Natural killer cell (primary cell): ENCODE measurements around the gene TEKTIP1. TPM values are rescaled to one million over a fixed set of nuclear protein-coding genes. Genes with fewer than 3 reads are reported as not detected.
A peak's percentile ranks its signal among the peaks of the same experiment; 100 is the strongest.

Experiments
- ATAC-seq, 3 donors: fragments of 150-1000 bp in 2 of 3; fragments of 200-7000 bp in 1 of 3; cut with Tn5 transposase; 1 replicate in 1 of 3; 2 replicates in 2 of 3; pipeline ENCODE4 v1.10.0; 2021; ENCODE audit warnings: mild to moderate bottlenecking in 2 of 3, moderate library complexity in 2 of 3
- DNase-seq, 2 donors: peaks; one replicate each; pipeline versions ENCODE4 v3.0.0 to v3.0.0-alpha.2; 2013 to 2021; ENCODE audit warnings: mixed read lengths in 1 of 2
- H3K27ac ChIP-seq: one replicate; pipeline ENCODE4 v1.5.1; 2013; ENCODE audit warnings: mild to moderate bottlenecking, low read length
- H3K27me3 ChIP-seq: one replicate; pipeline ENCODE4 v1.6.1; 2013; ENCODE audit warnings: low read length; ENCODE audit not compliant: control insufficient read depth, insufficient read depth
- H3K36me3 ChIP-seq: one replicate; pipeline ENCODE4 v1.6.1; 2013; ENCODE audit warnings: low read length; ENCODE audit not compliant: control insufficient read depth, insufficient read depth
- H3K4me1 ChIP-seq: one replicate; pipeline ENCODE4 v1.6.1; 2013; ENCODE audit warnings: low read length; ENCODE audit not compliant: control insufficient read depth, insufficient read depth
- H3K4me3 ChIP-seq: one replicate; pipeline ENCODE4 v1.5.1; 2013; ENCODE audit warnings: low read length
- H3K9me3 ChIP-seq: one replicate; pipeline ENCODE4 v1.6.1; 2013; ENCODE audit warnings: low read length; ENCODE audit not compliant: control insufficient read depth, insufficient read depth
- H3K27ac Mint-ChIP-seq, 2 donors: one replicate each; pipeline ENCODE4 v1.8.0; 2022; ENCODE audit warnings: mild to moderate bottlenecking in 2 of 2, mixed read lengths in 2 of 2, moderate library complexity in 1 of 2
- H3K27me3 Mint-ChIP-seq, 2 donors: one replicate each; pipeline ENCODE4 v1.8.0; 2022; ENCODE audit warnings: low read depth in 2 of 2, mixed read lengths in 2 of 2
- H3K36me3 Mint-ChIP-seq: one replicate; pipeline ENCODE4 v1.8.0; 2022; ENCODE audit warnings: mixed read lengths
- H3K4me1 Mint-ChIP-seq, 2 donors: one replicate each; pipeline ENCODE4 v1.8.0; 2022; ENCODE audit warnings: mixed read lengths in 2 of 2
- H3K4me3 Mint-ChIP-seq: one replicate; pipeline ENCODE4 v1.8.0; 2022; ENCODE audit warnings: mild to moderate bottlenecking, moderate library complexity, mixed read lengths
- H3K9me3 Mint-ChIP-seq, 2 donors: one replicate each; pipeline ENCODE4 v1.8.0; 2022; ENCODE audit warnings: mixed read lengths in 2 of 2
- WGBS: methylation state at CpG from one replicate; pipeline ENCODE4 v1.1.7; 2013; ENCODE audit warnings: missing lambda C conversion rate; ENCODE audit not compliant: insufficient coverage; 5-methylcytosine and 5-hydroxymethylcytosine counted together
- intact Hi-C: fragments of 100-400 bp; cut with micrococcal nuclease; formaldehyde crosslinking; loops from one replicate; pipeline ENCODE4 v1.14.2; 2022
- total RNA-seq, 4 donors: library from RNA; stranded (reverse); fragments of 120-200 nt in 1 of 4; gene quantifications; one replicate each; pipeline versions ENCODE4 v1.2.3 to v1.2.4, GENCODE V29; 2013 to 2022
- TF ChIP-seq, protein P1 (sequence below): fragments of 200-600 bp; IDR thresholded peaks from one replicate; pipeline ENCODE4 v1.8.0; 2022; ENCODE audit warnings: antibody characterized with exemption

TEKTIP1 gene
- total RNA-seq, 3 donors from 2014 or later (not counting 1 experiment from before 2014, with no cell fraction given): 5.9 to 11.6 (median 6.4) TPM

GRCh38 chr19:3537438-3538240, 1.3 kb upstream of the TEKTIP1 start:
- peaks cover 28% of the 10 kb centered on the region for H3K36me3 ChIP-seq
- Mint-ChIP-seq H3K27me3 (no peaks in the 10 kb centered on the region), H3K4me3 (no peak overlapping the region), H3K9me3 (no peaks in the 10 kb centered on the region), H3K27ac (peak overlapping the region; percentile 64 to 76), H3K36me3 (no peaks in the 10 kb centered on the region), H3K4me1 (peaks cover 0 to 21% of the 10 kb centered on the region in 2 donors)
- TF ChIP-seq, protein P1, sequence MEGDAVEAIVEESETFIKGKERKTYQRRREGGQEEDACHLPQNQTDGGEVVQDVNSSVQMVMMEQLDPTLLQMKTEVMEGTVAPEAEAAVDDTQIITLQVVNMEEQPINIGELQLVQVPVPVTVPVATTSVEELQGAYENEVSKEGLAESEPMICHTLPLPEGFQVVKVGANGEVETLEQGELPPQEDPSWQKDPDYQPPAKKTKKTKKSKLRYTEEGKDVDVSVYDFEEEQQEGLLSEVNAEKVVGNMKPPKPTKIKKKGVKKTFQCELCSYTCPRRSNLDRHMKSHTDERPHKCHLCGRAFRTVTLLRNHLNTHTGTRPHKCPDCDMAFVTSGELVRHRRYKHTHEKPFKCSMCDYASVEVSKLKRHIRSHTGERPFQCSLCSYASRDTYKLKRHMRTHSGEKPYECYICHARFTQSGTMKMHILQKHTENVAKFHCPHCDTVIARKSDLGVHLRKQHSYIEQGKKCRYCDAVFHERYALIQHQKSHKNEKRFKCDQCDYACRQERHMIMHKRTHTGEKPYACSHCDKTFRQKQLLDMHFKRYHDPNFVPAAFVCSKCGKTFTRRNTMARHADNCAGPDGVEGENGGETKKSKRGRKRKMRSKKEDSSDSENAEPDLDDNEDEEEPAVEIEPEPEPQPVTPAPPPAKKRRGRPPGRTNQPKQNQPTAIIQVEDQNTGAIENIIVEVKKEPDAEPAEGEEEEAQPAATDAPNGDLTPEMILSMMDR: no peak
- H3K27me3 ChIP-seq: no peaks in the 10 kb centered on the region
- DNase-seq (no peak), ATAC-seq (peak in 1 of 3 donors; percentile 17)
- no peak overlapping the region for H3K4me3 ChIP-seq
- H3K27ac ChIP-seq: no peak overlapping the region
- WGBS: 95% methylated on average over 22 of the region's 22 CpGs
- intact Hi-C loops: no loop called here
- no peaks in the 10 kb centered on the region for H3K9me3 ChIP-seq
- no peaks in the 10 kb centered on the region for H3K4me1 ChIP-seq

DNA sequence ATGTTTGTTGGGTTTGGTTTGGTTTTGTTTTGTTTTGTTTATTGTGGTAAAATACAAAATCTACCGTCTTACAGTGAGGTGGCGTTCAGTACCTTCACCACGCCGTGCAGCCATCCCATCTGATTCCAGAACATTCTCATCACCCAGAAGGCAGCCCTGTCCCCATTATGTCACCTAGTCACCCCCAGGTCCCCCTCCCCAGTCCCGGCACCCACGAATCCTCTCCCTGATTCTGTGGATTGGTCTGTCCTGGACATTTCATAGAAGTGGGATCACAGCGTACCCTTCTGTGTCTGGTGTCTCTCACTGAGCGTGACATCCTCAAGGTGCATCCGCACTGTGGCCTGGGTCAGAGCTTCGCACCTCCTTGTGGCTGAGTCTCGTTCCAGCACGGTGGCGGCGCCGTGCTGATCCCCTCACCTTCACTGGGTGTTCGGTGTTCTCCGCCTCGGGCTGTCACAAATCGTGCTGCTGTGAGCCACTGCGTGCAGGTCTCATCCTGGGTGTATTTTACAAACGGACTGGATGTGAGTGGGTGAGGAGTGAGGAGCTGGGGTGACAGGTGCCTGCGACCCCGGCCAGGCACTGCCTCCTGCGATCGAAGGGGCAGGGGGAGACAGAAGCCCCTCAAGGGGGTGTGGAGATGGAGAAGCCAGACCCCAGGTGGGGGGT, 580 bp upstream of the TEKTIP1 start:
- Histone ChIP-seq H3K4me3 (no peak overlapping the region), H3K36me3 (peaks cover 21% of the 10 kb centered on the region), H3K27me3 (no peaks in the 10 kb centered on the region), H3K4me1 (no peaks in the 10 kb centered on the region), H3K9me3 (no peaks in the 10 kb centered on the region), H3K27ac (no peak overlapping the region)
- H3K27me3 Mint-ChIP-seq: no peaks in the 10 kb centered on the region
- H3K36me3 Mint-ChIP-seq: no peaks in the 10 kb centered on the region
- peak overlapping the region in 1 of 2 donors; percentile 76 for H3K27ac Mint-ChIP-seq
- ATAC-seq: no peak
- TF ChIP-seq, protein P1: no peak
- no peak for DNase-seq
- no peaks in the 10 kb centered on the region for H3K9me3 Mint-ChIP-seq
- 93% methylated on average over 25 of the region's 25 CpGs for WGBS
- no peak overlapping the region for H3K4me3 Mint-ChIP-seq
- intact Hi-C loops: no loop called here
- peaks cover 0 to 21% of the 10 kb centered on the region in 2 donors for H3K4me1 Mint-ChIP-seq

GRCh38 chr19:3539756-3540118, 763 bp downstream of the TEKTIP1 start:
- H3K27me3 Mint-ChIP-seq: no peaks in the 10 kb centered on the region
- no peak overlapping the region for H3K27ac Mint-ChIP-seq
- H3K27me3 ChIP-seq: no peaks in the 10 kb centered on the region
- TF ChIP-seq, protein P1: no peak
- 100% methylated on average over 1 of the region's 1 CpG for WGBS
- no peak for ATAC-seq
- no peak overlapping the region for H3K4me3 Mint-ChIP-seq
- no peak overlapping the region for H3K27ac ChIP-seq
- no peaks in the 10 kb centered on the region for H3K9me3 ChIP-seq
- H3K4me1 Mint-ChIP-seq: peaks cover 0 to 18% of the 10 kb centered on the region in 2 donors
- no peaks in the 10 kb centered on the region for H3K4me1 ChIP-seq
- no peaks in the 10 kb centered on the region for H3K36me3 Mint-ChIP-seq
- intact Hi-C loops: no loop called here
- DNase-seq: no peak
- H3K4me3 ChIP-seq: no peak overlapping the region
- no peaks in the 10 kb centered on the region for H3K9me3 Mint-ChIP-seq
- H3K36me3 ChIP-seq: peaks cover 19% of the 10 kb centered on the region
